ENCODE data around the gene ANO7. TPM values are rescaled to one million over a fixed set of nuclear protein-coding genes. Genes with fewer than 3 reads are reported as not detected.

The ANO7 gene
- total RNA-seq, 2 experiments from 2014 or later = 0.16 to 0.46 TPM

GRCh38 chr2:241140445-241140840 lies 48.0 kb upstream of the ANO7 start:
- Histone ChIP-seq H3K4me2 (ENCODE audit: low read length) (no peak overlapping the region), H3K36me3 (ENCODE audit: insufficient read depth, low read length) (peaks cover 66% of the 10 kb centered on the region), H2AFZ (ENCODE audit: low read length) (no peak overlapping the region), H3K4me3 (ENCODE audit: low read depth, low read length, poor library complexity, severe bottlenecking) (no peak overlapping the region), H4K20me1 (ENCODE audit: insufficient read depth, low read length) (no peaks in the 10 kb centered on the region), H3K9me3 (ENCODE audit: low read length) (no peaks in the 10 kb centered on the region), H3K27ac (ENCODE audit: low read depth, low read length, poor library complexity, severe bottlenecking) (no peak overlapping the region), H3K79me2 (ENCODE audit: insufficient read depth, low read depth, low read length) (no peaks in the 10 kb centered on the region), H3K9me2 (ENCODE audit: insufficient read depth, low read length) (no peaks in the 10 kb centered on the region), H3K4me1 (ENCODE audit: insufficient read depth, low read length, poor library complexity, severe bottlenecking) (no peaks in the 10 kb centered on the region)
- no peak for TF ChIP-seq CTCF (conservative IDR thresholded peaks at IDR 0.05; ENCODE audit: low read length)
- TF ChIP-seq EZH2phosphoT487 (IDR thresholded peaks at IDR 0.05; ENCODE audit: borderline replicate concordance, low read depth, low read length) = no peak
- BruUV-seq (replicated peaks) = no TSS peak
- ChIA-PET POLR2A (interaction anchor here (0.7 kb wide), 1 partner anchor 11 kb away, joined by 3 read pairs; no protein-coding TSS in a partner anchor), CTCF (ENCODE audit: unreplicated experiment) (no interaction called here)
- intact Hi-C loops (cut with micrococcal nuclease; ENCODE audit: unreplicated experiment) = loop anchor here (10.0 kb wide), 1 partner anchor 744 kb away; no protein-coding TSS in a partner anchor
- no peak for DNase-seq (ENCODE audit: low spot score)

GRCh38 chr2:241141214-241141770 lies 47.2 kb upstream of the ANO7 start:
- no peak overlapping the region for H3K4me3 ChIP-seq (ENCODE audit: low read depth, low read length, poor library complexity, severe bottlenecking)
- no peaks in the 10 kb centered on the region for H3K9me2 ChIP-seq (ENCODE audit: insufficient read depth, low read length)
- peaks cover 57% of the 10 kb centered on the region for H3K36me3 ChIP-seq (ENCODE audit: insufficient read depth, low read length)
- no peaks in the 10 kb centered on the region for H3K9me3 ChIP-seq (ENCODE audit: low read length)
- H4K20me1 ChIP-seq (ENCODE audit: insufficient read depth, low read length) = no peaks in the 10 kb centered on the region
- ChIA-PET CTCF (ENCODE audit: unreplicated experiment) (no interaction called here), POLR2A (interaction anchor here (0.6 to 0.7 kb wide), 2 partner anchors 10 to 104 kb away, joined by 3 read pairs; no protein-coding TSS in a partner anchor)
- peaks cover 2% of the 10 kb centered on the region for H3K4me1 ChIP-seq (ENCODE audit: insufficient read depth, low read length, poor library complexity, severe bottlenecking)
- TF ChIP-seq EZH2phosphoT487 (IDR thresholded peaks at IDR 0.05; ENCODE audit: borderline replicate concordance, low read depth, low read length) (no peak), CTCF (conservative IDR thresholded peaks at IDR 0.05; ENCODE audit: low read length) (no peak)
- H3K27ac ChIP-seq (ENCODE audit: low read depth, low read length, poor library complexity, severe bottlenecking) = no peak overlapping the region
- H3K79me2 ChIP-seq (ENCODE audit: insufficient read depth, low read depth, low read length) = peaks cover 6% of the 10 kb centered on the region; the same call in 1 of the 2 replicates
- no peak for DNase-seq (ENCODE audit: low spot score)
- no TSS peak for BruUV-seq (replicated peaks)
- H3K4me2 ChIP-seq (ENCODE audit: low read length) = no peak overlapping the region
- intact Hi-C loops (cut with micrococcal nuclease; ENCODE audit: unreplicated experiment) = loop anchor here (10.0 kb wide), 1 partner anchor 744 kb away; no protein-coding TSS in a partner anchor
- H2AFZ ChIP-seq (ENCODE audit: low read length) = no peak overlapping the region

- TF ChIP-seq CTCF (conservative IDR thresholded peaks at IDR 0.05; ENCODE audit: low read length) (no peak), EZH2phosphoT487 (IDR thresholded peaks at IDR 0.05; ENCODE audit: borderline replicate concordance, low read depth, low read length) (no peak)
Measured at GRCh38 chr2:241142063-241142462, 46.4 kb upstream of the ANO7 start.

More at GRCh38 chr2:241142063-241142462, 46.4 kb upstream of the ANO7 start:
- no peak for DNase-seq (ENCODE audit: low spot score)
- Histone ChIP-seq H3K4me3 (ENCODE audit: low read depth, low read length, poor library complexity, severe bottlenecking) (no peak overlapping the region), H3K9me3 (ENCODE audit: low read length) (no peaks in the 10 kb centered on the region), H3K36me3 (ENCODE audit: insufficient read depth, low read length) (peaks cover 51% of the 10 kb centered on the region), H2AFZ (ENCODE audit: low read length) (no peak overlapping the region), H3K4me1 (ENCODE audit: insufficient read depth, low read length, poor library complexity, severe bottlenecking) (peaks cover 10% of the 10 kb centered on the region), H3K27ac (ENCODE audit: low read depth, low read length, poor library complexity, severe bottlenecking) (no peak overlapping the region), H3K79me2 (ENCODE audit: insufficient read depth, low read depth, low read length) (peaks cover 11% of the 10 kb centered on the region; the same call in 1 of the 2 replicates), H3K9me2 (ENCODE audit: insufficient read depth, low read length) (no peaks in the 10 kb centered on the region), H4K20me1 (ENCODE audit: insufficient read depth, low read length) (peaks cover 3% of the 10 kb centered on the region; the same call in 1 of the 2 replicates), H3K4me2 (ENCODE audit: low read length) (no peak overlapping the region)
- ChIA-PET POLR2A (interaction anchor here (0.6 to 0.7 kb wide), 2 partner anchors 10 to 103 kb away, joined by 3 read pairs; no protein-coding TSS in a partner anchor), CTCF (ENCODE audit: unreplicated experiment) (no interaction called here)
- BruUV-seq (replicated peaks) = no TSS peak
- intact Hi-C loops (cut with micrococcal nuclease; ENCODE audit: unreplicated experiment) = loop anchor here (10.0 kb wide), 1 partner anchor 743 kb away; no protein-coding TSS in a partner anchor
